Hematopoietic multipotent progenitor cell treated with erythropoietin and hydrocortisone succinate and interleukin-3 and kit ligand, for 4 days (in vitro differentiated cells): ENCODE measurements around the gene NAA80.
A peak's percentile ranks its signal among the peaks of the same experiment; 100 is the strongest.

Experiments used
- DNase-seq: peaks from one replicate; pipeline ENCODE4 v3.0.0-alpha.2; 2015

NAA80 gene

DNA sequence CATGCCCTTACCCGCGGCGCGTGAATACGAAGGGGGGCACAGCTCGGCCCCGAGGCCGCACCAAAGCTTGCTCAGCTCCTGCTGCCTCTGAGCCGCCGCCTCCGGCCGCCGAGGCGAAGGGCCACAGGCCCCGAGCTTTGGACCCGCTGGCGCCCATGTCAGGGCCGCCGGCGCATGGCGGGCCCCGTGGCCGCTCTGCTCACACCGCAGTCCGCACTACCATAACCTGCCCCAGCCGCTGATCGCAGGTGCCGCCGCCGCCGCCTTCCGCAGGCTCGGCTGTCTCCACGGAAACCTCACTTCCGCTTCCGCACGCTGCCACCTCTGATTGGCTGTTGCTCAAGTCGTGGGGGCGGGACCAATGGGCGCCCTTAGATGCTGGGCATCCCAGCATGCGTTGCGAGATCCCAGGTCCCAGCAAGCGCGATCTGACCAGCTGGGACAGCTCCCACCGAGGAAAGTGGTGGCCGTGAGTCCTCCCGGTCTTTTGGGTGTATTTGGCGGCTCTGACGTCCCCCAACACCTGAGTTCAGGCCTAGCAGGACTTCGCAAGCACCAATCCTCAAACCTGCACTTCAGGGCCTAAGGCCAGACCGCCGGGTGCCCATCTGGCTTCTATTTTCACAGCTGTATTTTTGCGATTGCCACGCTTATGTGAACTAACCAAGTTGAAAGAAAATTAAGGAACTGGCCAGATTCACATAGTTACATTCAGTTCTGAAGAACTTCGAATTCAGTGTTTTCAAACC is 28.9 kb upstream of the NAA80 start, which contains the start of gene TUSC2:
Gene TUSC2 (minus strand): TSS at position 281 of the 749 bp plus-strand sequence. CDS start 124 bp downstream, at position 157.
- DNase-seq, result peak; percentile 99

DNA sequence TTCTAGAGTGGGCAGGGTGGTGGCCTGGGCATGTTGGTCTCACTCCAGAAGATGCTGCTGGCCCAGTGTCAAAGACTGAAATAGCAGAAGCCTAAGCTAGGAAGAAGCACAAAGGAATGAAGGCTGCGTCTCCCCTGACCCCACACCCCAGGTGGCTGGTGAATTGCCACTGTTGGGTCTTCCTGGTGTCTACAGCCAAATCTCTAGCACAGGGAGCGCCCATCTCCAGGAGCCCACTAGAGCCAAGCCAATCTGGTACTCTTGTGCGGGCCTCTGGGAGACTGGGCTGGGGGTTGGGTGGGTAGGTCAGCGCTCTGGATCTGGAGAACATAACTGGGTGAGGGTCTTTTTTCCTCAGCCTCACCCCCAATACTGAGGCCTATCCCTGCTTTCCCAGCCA is 27.9 kb upstream of the NAA80 start:
- no peak for DNase-seq

DNA sequence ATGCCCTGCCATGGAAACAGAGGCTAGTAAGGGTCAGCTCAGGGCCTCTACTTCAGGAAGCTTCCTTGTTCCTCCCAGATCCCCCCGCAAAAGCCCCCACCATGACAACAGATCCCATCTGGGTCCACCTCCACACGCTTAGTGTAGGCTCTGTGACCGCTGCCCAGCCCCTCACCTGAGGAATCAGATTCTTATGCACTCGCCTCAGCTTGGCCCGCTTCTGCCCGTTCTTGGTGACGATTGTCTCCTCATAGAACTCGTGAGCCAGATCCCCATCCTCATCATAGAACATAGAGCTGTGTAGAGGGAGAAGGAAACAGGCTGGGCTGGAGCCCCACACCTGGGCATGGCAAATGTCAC is 27.0 kb upstream of the NAA80 start:
- no peak for DNase-seq

DNA sequence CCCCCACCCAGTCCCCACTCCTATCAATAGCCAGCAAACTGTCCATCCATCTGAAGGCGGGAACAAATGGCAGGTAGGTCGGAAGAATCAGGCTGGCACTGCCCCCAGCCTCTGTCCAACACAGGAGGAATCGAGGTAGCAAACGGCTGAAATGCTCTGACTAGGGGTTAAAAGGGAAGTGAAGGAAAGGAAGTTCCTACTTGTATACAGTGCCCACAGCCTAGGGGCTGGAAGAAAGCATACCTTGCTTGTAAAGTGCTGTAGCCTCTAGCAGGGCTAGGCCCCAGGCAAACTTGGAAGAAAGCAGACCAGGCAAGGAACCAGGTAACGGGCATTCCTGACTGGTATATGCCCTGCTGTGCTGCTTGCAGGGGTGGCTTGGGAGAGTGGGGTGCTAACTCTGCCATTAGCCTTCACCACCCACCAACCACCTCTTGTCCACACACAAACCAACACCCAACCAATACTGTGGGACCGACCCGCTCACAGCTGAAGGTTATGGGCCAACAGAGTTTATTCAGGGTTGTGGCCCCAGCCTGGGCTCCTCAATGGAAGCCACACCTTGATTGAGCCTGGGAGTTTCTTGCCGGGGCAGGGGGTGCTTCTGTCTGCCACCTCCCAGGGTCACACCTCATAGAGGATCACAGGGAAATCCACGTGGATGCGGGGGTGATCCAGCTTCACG is 26.4 kb upstream of the NAA80 start:
- no peak for DNase-seq

DNA sequence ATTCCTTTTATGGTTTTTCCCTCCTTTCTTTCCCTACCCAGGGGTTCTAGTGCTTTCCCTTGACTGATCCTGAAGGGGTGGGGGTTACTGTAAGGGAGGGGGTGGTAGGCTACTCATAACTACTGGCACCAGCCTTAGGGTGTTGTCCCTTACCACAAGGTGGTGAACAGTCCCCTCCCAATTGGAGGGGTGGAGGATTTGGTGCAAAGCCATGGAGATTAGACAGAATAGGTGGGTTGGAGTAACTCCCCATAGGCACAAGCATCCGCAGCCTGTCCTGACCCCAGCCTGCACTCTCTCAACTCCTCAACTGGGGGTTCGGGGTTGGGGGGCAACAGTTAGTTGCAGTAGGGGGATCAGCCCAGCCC is 25.9 kb upstream of the NAA80 start:
- DNase-seq, result no peak

DNA sequence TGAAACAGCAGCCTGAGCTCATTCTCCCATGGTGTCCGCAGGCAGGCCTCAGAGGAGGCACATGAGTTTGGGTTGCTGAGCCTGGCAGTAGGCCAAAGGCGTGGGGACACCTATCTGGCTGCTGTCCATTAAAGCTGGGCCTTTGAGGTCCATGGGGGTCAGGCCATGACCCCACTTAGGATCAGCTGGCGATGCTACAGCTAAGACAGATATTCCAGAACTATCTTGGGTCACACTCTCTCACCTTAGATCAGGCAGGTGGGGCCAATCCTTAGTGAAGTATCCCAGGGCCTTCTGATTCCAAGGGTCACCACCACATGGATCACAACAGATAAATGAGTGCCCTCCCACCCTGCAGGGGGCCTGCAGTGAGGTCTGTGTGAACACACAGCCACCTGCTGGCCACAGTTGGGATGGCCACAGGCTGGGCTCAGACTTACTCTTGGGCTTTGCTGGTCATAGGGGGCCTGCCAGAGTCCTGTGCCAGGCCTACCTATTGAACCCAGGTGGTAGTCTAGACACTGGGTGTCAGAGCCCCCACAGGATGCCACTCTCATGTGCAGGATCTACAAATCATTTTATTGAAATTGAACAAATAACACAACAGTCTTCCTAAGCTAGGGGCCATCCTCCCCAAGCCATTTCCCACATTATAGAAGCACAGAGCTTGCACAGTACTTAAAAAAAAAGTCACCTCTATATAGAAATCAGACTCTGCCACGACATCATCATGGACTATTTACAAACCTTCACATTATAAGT is 25.3 kb upstream of the NAA80 start:
- DNase-seq, result peak; percentile 86

DNA sequence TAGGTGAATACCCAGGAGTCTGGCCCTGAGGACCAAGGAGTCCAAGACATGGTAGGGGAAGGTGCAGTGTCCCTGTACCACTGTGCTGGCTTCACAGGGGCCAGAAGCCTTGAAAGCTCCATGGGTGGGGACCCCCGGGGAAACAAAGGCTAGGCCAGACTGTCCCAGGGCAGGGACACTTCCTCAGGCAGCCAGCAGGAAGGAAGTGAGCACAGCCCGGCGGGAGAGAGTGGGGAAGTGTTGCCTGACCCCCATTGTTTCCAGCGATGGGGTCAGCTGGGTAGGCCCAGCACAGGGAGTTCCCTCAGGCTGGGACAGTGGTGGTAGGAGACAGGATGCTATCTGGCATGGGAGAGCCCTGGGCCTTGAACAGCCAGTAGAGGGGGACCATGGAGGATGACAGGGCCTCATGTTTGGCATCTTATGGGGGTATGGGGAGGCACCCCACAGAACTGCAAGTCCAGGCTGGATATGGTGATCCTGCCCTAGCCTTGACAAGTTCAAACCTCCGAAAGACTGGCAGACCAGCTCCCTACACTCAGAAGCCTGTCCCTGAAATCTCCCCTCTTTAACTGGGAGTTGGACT is 24.5 kb upstream of the NAA80 start:
- DNase-seq, result no peak

DNA sequence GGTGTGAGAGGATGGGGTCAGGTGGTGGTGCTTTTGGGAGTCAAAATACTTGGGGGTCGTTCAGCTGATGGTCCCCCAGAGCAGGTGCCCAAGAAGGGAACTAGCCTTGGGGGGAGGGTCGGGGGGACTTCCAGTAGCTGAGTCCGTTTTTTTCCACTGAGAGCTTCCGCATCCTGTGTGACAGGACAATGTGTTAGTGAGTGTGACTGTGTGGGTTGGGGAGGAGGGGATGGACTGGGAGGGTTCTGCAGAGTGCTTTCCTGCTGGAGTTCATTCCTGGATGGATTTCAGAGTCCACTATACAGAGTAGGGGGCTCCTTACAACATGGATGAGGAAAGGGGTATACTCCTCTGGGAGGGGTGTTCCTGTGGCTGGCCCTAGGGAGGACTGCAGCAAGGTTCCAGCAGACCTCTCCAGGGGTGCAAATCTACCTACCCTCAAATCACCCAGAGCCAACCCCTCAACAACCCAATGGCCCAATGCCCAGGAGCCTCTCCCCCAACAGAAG is 23.9 kb upstream of the NAA80 start:
- no peak for DNase-seq

DNA sequence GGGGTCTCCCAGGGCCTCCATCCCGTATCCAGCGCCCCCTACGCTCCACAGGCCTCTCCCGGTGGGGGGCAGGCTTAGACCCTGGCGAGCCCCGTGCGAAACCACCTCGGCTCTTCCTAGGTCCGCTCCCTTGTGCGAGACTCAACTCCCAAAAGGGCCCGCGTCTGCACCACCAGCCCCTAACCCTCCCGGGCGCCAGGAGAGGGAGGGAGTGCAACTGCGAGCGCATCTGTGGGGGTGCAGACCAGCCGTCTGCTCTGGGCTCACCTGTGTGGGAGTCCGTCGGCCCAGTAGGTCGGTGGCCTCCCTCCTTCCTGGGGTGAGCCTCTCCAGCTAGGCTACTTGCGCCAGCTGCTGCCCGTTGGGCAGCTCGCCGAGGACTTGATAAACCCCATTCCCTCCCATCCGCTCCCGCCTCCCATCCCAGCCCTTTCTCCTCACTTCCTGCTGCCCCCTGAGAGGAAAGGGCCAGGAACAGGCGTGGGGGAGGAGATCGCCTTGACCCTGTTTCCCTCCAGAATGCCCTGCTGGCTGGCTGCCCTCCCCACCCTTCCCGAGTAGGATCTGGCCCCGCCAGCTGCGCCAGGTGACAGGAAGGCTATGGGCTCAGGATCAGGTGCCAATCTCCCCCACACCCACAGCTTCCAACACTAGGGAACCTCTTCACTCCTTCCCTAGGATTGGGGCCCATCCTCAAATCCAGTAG is 23.3 kb upstream of the NAA80 start, which contains the start of gene HYAL2:
Gene HYAL2 (minus strand): TSS at position 360 of the 706 bp plus-strand sequence. CDS start 2,256 bp downstream, outside the sequence.
- no peak for DNase-seq

DNA sequence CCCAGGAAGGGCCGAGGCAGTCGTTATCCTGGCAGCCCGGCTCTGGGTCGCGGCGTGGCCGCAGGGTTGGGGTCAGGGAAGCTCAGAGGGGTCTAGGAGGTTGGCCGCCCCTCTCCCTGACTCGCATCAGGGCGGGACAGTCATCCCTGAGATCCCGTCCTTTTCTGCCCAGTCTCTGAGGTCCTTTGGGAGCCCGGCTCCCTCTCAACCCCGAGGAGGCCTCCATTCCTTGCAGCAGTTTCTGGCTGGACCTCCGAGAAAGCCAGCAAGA is 22.8 kb upstream of the NAA80 start:
- DNase-seq, result no peak

DNA sequence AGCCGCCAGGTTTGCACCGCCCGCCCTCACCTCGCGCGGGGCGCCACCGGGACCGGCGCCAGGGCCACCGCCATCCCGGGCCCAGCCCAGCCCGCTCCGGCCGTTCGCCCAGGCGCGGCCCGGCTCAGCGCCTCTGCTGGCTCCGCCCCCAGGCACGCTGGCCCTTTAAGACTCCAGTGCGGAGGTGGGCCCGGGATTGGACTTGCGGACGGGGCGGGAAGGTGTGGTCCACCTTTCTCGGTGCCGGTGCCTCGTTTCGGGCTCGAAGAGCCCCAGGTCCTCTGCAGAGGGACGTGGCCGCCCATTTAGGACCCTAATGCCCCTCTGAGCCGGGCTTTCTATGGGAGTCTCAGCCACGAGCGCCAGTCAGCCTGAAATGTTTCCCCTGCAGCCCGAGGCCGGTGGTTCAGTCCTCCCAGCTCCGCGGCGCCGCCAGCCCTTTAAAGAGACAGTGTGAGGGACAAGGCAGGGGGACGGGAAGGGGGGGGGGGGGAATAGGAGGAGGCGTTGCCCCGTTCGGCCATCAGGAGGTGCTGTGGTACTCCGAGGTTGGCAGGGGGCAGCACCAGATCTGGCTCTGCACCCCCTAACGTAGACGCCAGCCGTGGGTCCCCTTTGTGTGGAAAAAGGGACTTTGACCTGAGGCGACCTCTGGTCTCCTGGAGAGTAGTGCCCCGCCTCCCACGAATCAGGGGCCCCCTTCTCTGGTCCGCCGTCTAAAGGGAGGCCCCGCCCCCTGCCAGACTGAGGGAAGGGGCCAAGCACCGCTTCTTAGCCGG is 22.3 kb upstream of the NAA80 start:
- DNase-seq, result peak; percentile 95

DNA sequence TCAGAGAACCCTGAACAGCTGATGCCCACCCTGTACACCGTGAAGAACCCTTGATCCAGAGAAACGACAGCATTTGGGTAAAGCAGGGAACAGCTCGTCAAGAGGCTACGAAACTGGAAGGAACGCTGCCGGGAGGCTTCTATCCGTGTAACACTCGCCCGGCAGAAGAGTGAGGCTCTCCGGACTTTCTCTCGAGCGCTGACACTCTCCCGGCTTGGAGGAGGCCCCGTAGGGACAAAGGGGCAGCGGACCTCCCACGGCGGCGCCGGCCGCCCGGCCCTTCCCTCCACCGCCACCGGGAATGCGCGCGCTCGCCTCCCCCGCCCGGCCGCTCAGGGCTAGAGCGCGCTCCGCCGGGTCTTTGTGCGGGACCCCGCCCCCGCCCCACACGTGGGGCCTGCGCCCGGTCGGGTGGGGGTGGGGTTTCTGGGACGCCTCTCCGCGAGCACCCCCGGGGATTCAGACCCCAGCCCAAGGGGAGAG is 21.7 kb upstream of the NAA80 start:
- DNase-seq, result peak; percentile 80

DNA sequence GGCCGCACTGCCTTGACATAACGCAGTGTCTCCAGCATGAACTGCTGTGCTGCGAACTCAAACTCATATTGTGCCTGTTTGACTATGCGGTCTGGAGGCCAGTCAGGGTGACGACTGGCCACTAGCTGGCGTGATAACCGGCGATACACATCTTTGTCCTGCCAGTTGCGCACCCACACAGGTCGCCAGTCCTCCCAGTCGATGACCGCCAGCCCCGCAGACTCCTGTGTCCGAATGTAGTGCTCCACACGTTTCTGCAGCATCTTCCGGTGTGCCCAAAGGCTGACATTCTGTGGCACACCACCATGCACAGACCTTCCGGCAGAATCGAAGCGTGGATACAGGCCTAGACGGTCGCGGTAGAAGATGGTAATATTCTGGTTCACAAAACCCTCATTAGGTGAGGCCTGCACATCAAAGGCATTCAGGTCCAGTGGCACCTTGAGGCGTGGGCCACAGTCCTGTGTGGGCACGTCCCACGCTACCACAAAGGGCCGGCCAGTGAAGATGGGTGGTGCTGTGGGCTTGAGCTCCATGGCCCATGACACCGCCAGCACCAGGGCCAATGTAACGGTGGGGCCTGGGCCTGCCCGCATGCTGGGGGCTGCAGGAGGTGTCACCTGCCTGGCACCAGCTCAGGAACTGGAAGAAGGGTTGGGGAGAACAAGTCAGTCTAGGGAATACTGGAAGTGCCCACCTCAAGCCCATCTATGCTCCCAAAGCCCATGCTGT is 20.9 kb upstream of the NAA80 start:
- DNase-seq, result no peak

DNA sequence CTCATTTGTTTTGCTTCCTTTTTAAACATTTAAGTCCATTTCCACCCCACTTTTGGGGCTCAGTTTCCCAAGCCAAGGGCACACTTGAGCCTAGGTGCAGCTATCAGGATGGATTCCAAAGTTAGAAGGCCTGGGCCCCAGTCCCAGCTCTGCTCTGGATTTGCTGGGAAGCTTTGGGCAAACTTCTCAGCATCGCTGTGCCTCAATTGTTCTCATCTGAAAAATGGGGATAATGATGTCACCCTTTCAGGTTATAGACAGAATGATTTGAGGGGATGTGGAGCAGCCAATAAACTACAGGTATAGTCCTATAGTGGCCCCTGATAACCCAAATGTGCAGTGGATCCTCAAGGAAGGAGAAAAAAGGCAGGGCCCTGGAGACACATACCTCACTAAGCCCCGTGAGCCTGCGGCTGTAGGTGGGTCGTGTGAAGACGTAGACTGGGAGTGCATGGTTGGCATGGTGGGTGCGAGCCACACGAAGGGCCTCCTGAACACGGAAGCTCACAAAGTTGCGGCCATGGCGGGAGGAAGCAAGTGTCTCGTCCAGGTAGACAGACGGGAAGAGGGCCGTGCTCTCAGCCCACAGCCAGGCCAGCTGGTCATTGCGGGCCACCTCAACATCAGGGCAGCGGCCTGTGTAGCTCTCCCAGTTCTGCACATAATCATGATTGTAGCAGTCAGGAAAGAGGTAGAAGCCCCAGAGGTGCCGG is 20.1 kb upstream of the NAA80 start:
- no peak for DNase-seq

DNA sequence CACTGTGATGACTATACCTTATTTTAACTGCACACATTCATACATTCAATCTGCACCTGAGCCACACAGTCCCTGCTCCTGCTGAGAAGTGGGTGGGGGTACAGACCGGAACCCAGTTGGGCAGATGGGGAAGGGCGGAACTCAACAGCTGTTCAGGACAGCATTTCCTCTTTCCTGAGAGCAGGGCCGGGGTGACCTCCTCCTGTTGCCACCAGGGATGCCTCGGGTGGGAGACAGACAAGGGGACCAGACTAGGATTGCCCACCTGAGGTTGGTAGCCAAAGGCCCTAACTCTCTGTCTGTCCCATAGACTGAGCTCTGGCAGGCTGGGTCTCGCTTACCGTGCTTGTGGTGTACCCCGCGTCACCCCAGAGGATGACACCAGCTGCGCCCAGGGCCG is 19.4 kb upstream of the NAA80 start:
- DNase-seq, result no peak

DNA sequence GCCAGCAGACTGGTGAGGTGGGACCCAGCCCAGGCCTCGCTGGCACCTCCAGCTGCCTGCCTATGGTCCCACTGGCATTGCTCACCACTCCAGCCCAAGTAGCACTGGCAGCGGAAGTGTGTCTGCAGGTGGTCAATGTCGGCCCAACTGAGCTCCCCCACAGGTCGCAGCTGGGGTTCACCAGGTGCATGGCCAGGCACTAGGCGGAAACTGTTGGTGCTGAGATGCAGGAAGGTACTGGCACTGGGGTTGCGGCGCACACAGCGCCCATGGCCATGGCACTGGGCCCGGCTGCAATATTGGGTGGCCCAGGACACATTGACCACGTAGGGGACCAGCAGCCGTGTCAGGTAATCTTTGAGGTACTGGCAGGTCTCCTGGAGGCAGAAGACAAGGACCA is 19.0 kb upstream of the NAA80 start:
- no peak for DNase-seq

DNA sequence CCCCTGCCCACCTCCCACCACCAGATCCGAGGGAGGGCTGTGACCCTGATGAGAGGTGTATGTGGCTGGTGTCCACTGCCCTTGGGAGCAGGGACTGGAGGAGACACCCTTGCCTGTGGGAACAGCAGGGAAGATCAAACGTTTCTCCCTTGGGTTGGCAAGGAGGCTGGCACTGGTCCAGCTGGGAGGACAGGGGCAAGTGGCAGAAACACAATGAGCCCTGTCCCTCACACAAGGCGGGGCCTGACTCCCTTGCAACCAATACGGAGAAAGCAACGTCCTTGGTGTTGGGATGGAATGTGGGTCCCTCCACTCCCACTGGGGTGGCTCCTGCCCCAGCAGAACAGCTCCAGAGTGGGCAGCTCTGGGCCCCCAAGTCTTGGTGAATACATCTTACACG is 18.1 kb upstream of the NAA80 start:
- DNase-seq, result no peak

DNA sequence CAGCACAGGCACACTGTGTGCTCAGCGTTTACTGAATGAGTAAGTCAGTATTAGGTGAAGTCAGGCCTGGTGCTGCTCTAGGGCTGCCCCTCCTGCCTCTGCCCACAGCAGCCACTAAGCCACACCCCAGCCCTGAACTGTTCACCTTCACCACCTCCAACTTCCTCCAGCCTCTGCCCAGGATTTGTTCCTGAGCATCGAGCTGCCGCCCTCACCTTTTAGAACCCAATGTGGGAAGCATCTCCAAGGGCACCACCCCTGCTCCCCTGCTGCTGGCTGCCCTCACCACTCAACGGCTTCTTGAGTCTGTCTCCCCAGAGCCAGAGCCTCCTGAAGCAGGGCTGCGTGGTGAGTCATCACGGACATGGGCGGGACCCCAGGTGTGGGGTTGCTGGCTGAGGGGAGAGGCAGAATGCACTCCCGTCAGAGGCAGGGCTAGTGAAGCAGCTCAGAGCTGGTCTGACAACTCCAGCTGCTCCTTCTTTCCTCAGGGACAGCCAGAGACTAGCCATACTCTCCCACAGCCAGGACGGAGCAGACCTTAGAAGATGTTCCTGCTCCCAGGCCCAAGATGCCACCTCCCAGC is 17.5 kb upstream of the NAA80 start:
- DNase-seq, result no peak

DNA sequence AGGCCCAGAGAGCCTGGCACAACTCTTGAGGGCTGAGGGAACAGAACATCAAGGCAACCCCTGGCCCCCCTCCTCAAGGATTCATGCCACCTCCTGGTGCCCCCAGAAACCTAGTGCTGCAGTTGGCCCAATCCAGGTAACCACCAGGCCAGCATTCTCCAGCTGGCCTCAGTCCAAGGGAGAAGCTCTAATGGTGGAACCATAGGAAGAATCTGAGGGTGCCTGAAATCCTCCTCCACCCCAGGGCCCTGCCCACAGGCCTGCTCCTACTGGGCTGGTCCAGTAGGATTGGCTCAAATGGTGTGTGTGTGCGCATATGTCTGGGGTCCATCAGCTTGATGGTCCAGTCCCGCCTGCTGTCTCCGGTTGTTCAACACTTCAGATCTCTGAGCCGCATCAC is 15.6 kb upstream of the NAA80 start:
- no peak for DNase-seq

DNA sequence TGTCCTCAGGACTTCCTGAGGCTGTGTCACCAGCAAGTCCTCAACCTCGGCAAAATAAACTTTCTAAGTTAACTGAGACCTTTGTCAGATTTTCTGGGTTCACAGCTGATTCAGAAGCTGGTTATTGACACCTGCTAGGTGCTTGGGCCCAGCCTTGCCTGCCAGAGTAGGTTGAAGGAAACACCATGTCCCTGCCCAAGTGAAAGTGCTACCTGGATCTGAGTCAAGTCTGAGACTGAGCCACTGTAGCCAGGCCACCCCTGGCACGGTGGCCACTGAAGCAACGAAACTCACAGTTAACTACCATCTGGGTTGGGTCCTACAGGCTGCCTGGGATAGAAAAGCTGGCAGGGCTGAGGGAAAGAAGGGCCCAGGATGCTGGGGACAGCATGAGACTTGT is 15.1 kb upstream of the NAA80 start:
- DNase-seq, result no peak
